Large intestine (tissue), 12 donors: ENCODE results near the gene GTF2H1. TPM values are rescaled to one million over a fixed set of nuclear protein-coding genes. Genes with fewer than 3 reads are reported as not detected.

Experiments used
- DNase-seq, 2 donors: peaks; one replicate each; pipeline versions ENCODE4 v3.0.0 to v3.0.0-alpha.2; 2013
- H3K27ac ChIP-seq: one replicate; pipeline ENCODE4 v1.5.1; 2013; ENCODE audit warnings: low read length
- H3K27me3 ChIP-seq: 2 replicates; pipeline ENCODE4 v1.6.1; 2013; ENCODE audit warnings: low read length; ENCODE audit not compliant: control insufficient read depth, insufficient read depth
- H3K36me3 ChIP-seq: 2 replicates; pipeline ENCODE4 v1.6.1; 2013; ENCODE audit warnings: low read length; ENCODE audit not compliant: control insufficient read depth, insufficient read depth
- H3K4me1 ChIP-seq: one replicate; pipeline ENCODE4 v1.6.1; 2013; ENCODE audit warnings: low read length; ENCODE audit not compliant: control insufficient read depth, insufficient read depth
- H3K4me3 ChIP-seq: one replicate; pipeline ENCODE4 v1.5.1; 2013; ENCODE audit warnings: low read length
- H3K9me3 ChIP-seq: one replicate; pipeline ENCODE4 v1.6.1; 2013; ENCODE audit warnings: mild to moderate bottlenecking, low read depth, low read length, moderate library complexity; ENCODE audit not compliant: control insufficient read depth
- WGBS: methylation state at CpG from one replicate; pipeline ENCODE4 v1.1.5; 2013; ENCODE audit warnings: low lambda C conversion rate; ENCODE audit not compliant: insufficient coverage; 5-methylcytosine and 5-hydroxymethylcytosine counted together
- long read RNA-seq, 11 donors: transcript quantifications; one replicate each; lab custom pipeline, GENCODE V29; 2026
- polyA plus RNA-seq: library from polyadenylated mRNA; unstranded; fragments of 120-200 nt; gene quantifications from one replicate; pipeline ENCODE4 v1.2.1, GENCODE V29; 2013

Gene GTF2H1
- 64.5 TPM for polyA plus RNA-seq
- long read RNA-seq, donor 1, partial matches to known transcripts = 0 of 6 reads
- long read RNA-seq, donor 1, other reads (novel, unspliced or antisense) = 0 of 6 reads
- long read RNA-seq, donor 2, transcript GTF2H1-201 (15 exons, 2,982 nt) = major isoform, 7 of 46 reads
- long read RNA-seq, donor 2, partial matches to known transcripts = 32 of 46 reads
- long read RNA-seq, donor 2, other reads (novel, unspliced or antisense) = 0 of 46 reads
- long read RNA-seq, donor 3 = 0 reads
- long read RNA-seq, donor 4, partial matches to known transcripts = 0 of 1 reads
- long read RNA-seq, donor 4, other reads (novel, unspliced or antisense) = 0 of 1 reads
- long read RNA-seq, donor 5, partial matches to known transcripts = 0 of 2 reads
- long read RNA-seq, donor 5, other reads (novel, unspliced or antisense) = 0 of 2 reads
- long read RNA-seq, donor 6, partial matches to known transcripts = 0 of 5 reads
- long read RNA-seq, donor 6, other reads (novel, unspliced or antisense) = 0 of 5 reads
- long read RNA-seq, donor 7, partial matches to known transcripts = 11 of 14 reads
- long read RNA-seq, donor 7, other reads (novel, unspliced or antisense) = 0 of 14 reads
- long read RNA-seq, donor 8, transcript GTF2H1-201 (15 exons, 2,982 nt) = major isoform, 7 of 16 reads
- long read RNA-seq, donor 8, partial matches to known transcripts = 6 of 16 reads
- long read RNA-seq, donor 8, other reads (novel, unspliced or antisense) = 0 of 16 reads
- long read RNA-seq, donor 9, transcript GTF2H1-201 (15 exons, 2,982 nt) = major isoform, 10 of 25 reads
- long read RNA-seq, donor 9, partial matches to known transcripts = 6 of 25 reads
- long read RNA-seq, donor 9, other reads (novel, unspliced or antisense) = 0 of 25 reads
- long read RNA-seq, donor 10, transcript GTF2H1-201 (15 exons, 2,982 nt) = major isoform, 6 of 31 reads
- long read RNA-seq, donor 10, partial matches to known transcripts = 15 of 31 reads
- long read RNA-seq, donor 10, other reads (novel, unspliced or antisense) = 0 of 31 reads
- long read RNA-seq, donor 11, partial matches to known transcripts = 0 of 5 reads
- long read RNA-seq, donor 11, other reads (novel, unspliced or antisense) = 0 of 5 reads

DNA sequence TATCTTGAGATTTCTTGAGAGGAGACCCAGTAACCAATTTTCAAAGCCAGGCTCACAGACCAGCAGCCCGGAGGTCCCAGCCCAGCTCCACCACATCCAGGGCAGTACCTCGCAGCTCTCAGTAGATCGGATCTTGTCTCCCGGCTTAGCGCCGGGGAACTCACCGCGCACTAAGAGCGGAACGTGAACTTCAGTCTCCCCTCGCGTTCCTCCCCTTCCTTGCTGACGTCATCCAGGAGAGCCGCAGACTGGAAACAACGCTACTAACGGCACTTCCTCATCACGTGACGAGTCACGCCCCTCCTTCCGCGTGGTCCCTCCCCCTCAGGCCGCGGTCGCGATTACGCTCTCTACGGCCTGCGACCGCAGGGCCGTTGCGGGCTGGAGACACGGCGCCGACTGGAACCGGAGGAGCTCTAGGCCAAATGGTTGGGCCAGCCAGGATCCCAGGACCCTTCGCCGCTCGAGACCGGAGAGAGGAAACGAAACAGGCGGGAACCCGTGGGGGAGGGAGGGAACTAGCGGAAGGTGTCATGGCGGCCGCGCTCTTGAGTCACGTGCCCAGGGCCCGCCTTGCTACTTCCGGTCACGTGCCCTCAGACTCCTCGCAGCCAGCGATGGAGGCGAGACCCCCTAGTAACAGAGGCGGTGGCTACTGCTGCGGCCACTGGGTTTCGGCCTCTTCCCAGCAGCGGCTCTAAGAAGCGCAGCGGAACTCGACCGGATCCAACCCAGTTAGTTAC lies at the start of gene GTF2H1, which contains the start of gene HPS5:
GTF2H1 (plus strand) TSS at position 599 of the 743 bp plus-strand sequence. CDS start 10,508 bp downstream, outside the sequence.
HPS5 (minus strand) TSS at position 172 of the 743 bp plus-strand sequence. CDS start 4,282 bp downstream, outside the sequence.
- Histone ChIP-seq H3K27me3 (no peaks in the 10 kb centered on the region), H3K36me3 (peaks cover 5% of the 10 kb centered on the region), H3K27ac (peak within 1 kb of the TSS; percentile 95), H3K4me1 (peaks cover 12% of the 10 kb centered on the region), H3K9me3 (no peaks in the 10 kb centered on the region), H3K4me3 (peak within 1 kb of the TSS; percentile 84)
- WGBS = no CpG with 5 or more reads among the region's 61 CpGs
- peak; percentile 99 for DNase-seq

DNA sequence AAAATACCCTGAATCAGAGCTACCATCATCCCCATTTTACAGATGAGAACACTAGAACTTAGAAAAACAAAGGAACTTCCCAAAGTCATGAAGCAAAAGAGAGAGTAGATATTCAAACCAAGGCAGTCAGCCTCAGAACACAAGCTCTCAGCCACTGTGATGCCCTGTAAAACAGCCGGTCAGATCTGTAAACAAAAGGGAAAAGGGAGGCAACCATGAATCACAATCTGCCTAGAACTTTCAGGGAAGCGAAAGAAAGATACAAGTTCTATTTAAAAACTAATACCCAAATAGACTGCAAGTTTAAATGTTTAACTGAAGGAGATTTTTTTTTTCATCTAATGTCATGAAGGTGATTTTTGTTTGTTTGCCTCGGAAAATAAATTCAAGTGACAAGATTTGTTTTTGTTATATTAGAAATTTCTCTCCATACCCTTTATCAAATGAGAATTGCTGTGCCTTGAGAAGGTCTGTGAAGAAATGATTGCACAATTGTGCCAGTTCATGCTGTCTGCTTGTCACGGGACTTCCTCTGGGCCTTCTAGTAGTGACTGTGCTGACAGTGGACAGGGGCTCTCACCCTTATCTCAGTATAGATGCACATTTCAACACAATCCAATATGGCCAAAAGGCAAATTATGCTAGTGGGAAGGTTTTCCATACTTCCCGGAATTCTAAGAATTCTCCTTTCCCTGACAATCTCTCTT lies 44.6 kb upstream of the GTF2H1 start:
- Histone ChIP-seq H3K27ac (no peak overlapping the region), H3K36me3 (peaks cover 27% of the 10 kb centered on the region), H3K9me3 (peaks cover 2% of the 10 kb centered on the region), H3K4me1 (no peaks in the 10 kb centered on the region), H3K4me3 (no peak overlapping the region), H3K27me3 (no peaks in the 10 kb centered on the region)
- DNase-seq = no peak
- 89% methylated on average over 4 of the region's 5 CpGs for WGBS

DNA sequence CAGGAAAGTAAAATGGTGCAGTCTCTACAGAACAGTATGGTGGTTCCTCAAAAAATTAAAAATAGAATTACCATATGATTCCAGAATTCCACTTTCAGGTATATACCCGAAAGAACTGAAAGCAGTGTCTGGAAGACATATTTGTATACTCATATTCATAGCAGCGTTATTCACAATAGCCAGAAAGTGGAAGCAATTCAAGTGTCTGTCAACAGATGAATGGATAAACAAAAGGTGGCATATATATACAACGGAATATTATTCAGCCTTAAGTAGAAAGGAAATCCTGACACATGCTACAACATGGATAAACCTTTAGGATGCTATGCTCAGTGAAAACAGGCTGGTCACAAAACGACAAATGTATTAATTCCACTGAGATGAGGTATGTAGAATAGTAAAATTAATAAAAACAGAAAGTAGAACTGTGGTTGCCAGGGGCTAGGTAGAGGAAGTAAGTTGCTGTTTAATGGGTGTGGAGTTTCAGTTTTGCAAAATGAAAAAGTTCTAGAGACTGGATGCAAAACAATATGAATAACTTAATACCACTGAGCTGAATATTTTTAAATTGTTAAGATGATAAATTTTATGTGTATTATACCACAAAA lies 41.8 kb upstream of the GTF2H1 start:
- Histone ChIP-seq H3K4me1 (no peaks in the 10 kb centered on the region), H3K27me3 (no peaks in the 10 kb centered on the region), H3K4me3 (no peak overlapping the region), H3K36me3 (peaks cover 47% of the 10 kb centered on the region), H3K27ac (no peak overlapping the region), H3K9me3 (peaks cover 2% of the 10 kb centered on the region)
- 100% methylated on average over 2 of the region's 4 CpGs for WGBS
- DNase-seq = no peak

GRCh38 chr11:18282626-18283025 lies 39.7 kb upstream of the GTF2H1 start:
- no peak for DNase-seq
- no peak overlapping the region for H3K4me3 ChIP-seq
- no peak overlapping the region for H3K27ac ChIP-seq
- peaks cover 68% of the 10 kb centered on the region for H3K36me3 ChIP-seq
- H3K9me3 ChIP-seq = no peaks in the 10 kb centered on the region
- H3K27me3 ChIP-seq = no peaks in the 10 kb centered on the region
- WGBS = 100% methylated on average over 1 of the region's 2 CpGs
- no peaks in the 10 kb centered on the region for H3K4me1 ChIP-seq

DNA sequence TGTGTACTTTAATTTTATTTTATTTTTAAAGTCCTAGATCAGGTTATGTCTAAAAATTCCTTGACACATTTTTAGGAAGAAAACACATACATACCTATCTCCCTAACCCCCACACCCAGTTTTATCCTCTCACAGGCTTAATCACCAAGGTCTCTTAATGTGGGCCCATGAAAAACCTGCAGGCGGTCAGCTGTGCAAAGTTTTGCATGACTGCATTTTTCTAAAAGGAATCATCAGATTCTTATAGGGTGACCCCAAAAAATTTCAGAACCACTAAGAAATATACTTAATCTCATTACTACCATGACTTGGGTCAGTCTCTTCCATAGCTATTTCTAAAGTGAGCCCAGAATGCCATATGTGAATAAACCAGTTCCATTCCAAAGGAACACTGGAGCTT lies 36.5 kb upstream of the GTF2H1 start:
- peaks cover 72% of the 10 kb centered on the region for H3K36me3 ChIP-seq

DNA sequence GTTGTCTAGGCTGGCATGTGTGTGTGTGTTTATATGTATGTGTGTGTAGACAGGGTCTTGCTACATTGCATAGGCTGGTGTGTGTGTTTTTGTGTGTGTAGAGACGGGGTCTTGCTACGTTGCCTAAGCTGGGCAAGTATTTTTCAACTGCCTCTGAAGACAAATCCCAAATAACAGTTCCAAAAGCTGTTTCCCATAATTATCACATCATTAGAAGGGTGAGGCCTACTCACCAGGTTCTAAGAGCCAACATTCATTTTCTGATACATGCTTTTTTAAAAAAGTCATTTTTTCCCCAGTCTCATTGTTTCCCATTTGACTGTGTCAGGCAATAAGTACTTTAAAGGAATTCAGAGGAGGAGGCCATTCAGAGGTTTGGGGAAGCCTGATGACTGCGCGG lies 33.5 kb upstream of the GTF2H1 start:
- 100% methylated on average over 3 of the region's 4 CpGs for WGBS
- no peak overlapping the region for H3K27ac ChIP-seq

More for the DNA sequence above, 36.5 kb upstream of the GTF2H1 start:
- no peak for DNase-seq
- WGBS = no CpG with 5 or more reads among the region's 1 CpG
- Histone ChIP-seq H3K27ac (no peak overlapping the region), H3K4me1 (no peaks in the 10 kb centered on the region), H3K4me3 (no peak overlapping the region), H3K9me3 (no peaks in the 10 kb centered on the region), H3K27me3 (no peaks in the 10 kb centered on the region)

DNA sequence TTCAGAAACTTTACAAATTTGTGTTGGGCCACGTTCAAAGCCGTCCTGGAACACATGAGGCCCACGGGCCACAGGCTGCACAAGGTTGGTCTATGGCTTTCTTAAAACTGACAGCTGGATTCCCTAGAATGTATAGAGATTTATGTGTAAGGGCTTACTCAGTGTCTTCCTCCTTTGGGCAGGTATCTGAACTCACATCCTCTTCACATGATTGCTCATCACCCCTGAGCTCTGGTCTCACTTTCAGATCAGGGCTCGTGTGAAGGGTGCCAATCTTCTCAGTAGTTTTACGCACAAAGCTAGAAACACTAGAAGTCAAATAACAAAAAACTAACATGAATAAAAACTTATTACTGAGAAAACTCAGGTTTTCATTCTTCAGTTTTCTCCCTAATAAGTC lies 27.5 kb upstream of the GTF2H1 start:
- Histone ChIP-seq H3K27ac (no peak overlapping the region), H3K9me3 (no peaks in the 10 kb centered on the region), H3K4me3 (no peak overlapping the region), H3K27me3 (no peaks in the 10 kb centered on the region), H3K36me3 (peaks cover 75% of the 10 kb centered on the region), H3K4me1 (no peaks in the 10 kb centered on the region)
- no peak for DNase-seq
- no CpG with 5 or more reads among the region's 5 CpGs for WGBS

More for the DNA sequence above, 33.5 kb upstream of the GTF2H1 start:
- Histone ChIP-seq H3K27me3 (no peaks in the 10 kb centered on the region), H3K4me3 (no peak overlapping the region), H3K36me3 (peaks cover 72% of the 10 kb centered on the region), H3K4me1 (no peaks in the 10 kb centered on the region), H3K9me3 (no peaks in the 10 kb centered on the region)
- no peak for DNase-seq

DNA sequence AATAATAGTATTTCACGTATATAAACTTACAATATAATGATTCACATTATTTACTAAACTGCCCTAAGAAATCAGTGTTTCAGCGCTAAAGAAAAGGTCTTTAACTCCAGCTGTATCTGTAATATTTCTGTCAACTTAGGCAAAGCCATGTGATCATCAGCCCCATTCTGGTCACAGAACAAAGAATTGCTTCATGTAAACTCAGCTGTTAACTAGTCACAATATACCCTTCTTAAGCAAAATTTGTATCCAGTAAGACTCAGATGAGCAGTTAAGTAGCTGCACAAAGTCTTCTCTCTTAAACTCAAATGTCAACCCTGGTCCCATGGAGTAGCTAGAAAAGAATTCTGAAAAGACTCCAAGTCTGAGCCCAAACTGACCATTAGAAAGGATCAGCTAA lies 27.1 kb upstream of the GTF2H1 start:
- H3K4me3 ChIP-seq = no peak overlapping the region
- 100% methylated on average over 1 of the region's 2 CpGs for WGBS
- H3K9me3 ChIP-seq = no peaks in the 10 kb centered on the region
- no peak overlapping the region for H3K27ac ChIP-seq
- DNase-seq = no peak
- peaks cover 74% of the 10 kb centered on the region for H3K36me3 ChIP-seq
- H3K4me1 ChIP-seq = no peaks in the 10 kb centered on the region
- H3K27me3 ChIP-seq = no peaks in the 10 kb centered on the region

GRCh38 chr11:18299721-18300120 lies 22.6 kb upstream of the GTF2H1 start:
- no peak for DNase-seq
- H3K36me3 ChIP-seq = peaks cover 55% of the 10 kb centered on the region
- H3K4me3 ChIP-seq = no peak overlapping the region
- H3K9me3 ChIP-seq = no peaks in the 10 kb centered on the region
- no peaks in the 10 kb centered on the region for H3K27me3 ChIP-seq
- no peaks in the 10 kb centered on the region for H3K4me1 ChIP-seq
- no peak overlapping the region for H3K27ac ChIP-seq
